Posterior cingulate gyrus (tissue), 11 donors: ENCODE measurements around the gene LLGL2.
"Not testable (repeated sequence)": the region's sequence is repeated elsewhere in the genome, so short reads cannot be mapped to it uniquely, and the experiment has no call there.

Experiments used
- DNase-seq, 10 donors: peaks; one replicate each; pipeline versions ENCODE4 v3.0.0 to v3.0.0-alpha.2; 2020 to 2021; ENCODE audit warnings: mixed read lengths in 3 of 10
- intact Hi-C: fragments of 100-400 bp; cut with DNase I; formaldehyde crosslinking; loops from one replicate; pipeline ENCODE4 v1.15.1; 2023

Gene LLGL2

GRCh38 chr17:75524970-75525805 lies at the start of gene LLGL2:
TSS of gene LLGL2 (plus strand) at chr17:75525697. CDS start at chr17:75543427, 17,730 bp downstream.
- peak in 5 of 10 donors; percentile 46 to 94 (median 47) for DNase-seq
- intact Hi-C loops: no loop called here

- intact Hi-C loops: no loop called here
- DNase-seq: peak in 3 of 10 donors; percentile 43 to 60 (median 46)
Observed at GRCh38 chr17:75475851-75476250, 49.6 kb upstream of the LLGL2 start.

- intact Hi-C loops: no loop called here
- peak; percentile 36 to 96 (median 72) for DNase-seq
Observed at GRCh38 chr17:75476271-75476671, 49.2 kb upstream of the LLGL2 start.

- DNase-seq: peak in 3 of 10 donors; percentile 70 to 76 (median 73)
- intact Hi-C loops: no loop called here
Observed at GRCh38 chr17:75476752-75477489, 48.6 kb upstream of the LLGL2 start.

- intact Hi-C loops: not testable (repeated sequence)
- DNase-seq: peak in 2 of 10 donors; percentile 17 to 61
Observed at GRCh38 chr17:75477490-75477862, 48.0 kb upstream of the LLGL2 start.

GRCh38 chr17:75478508-75478907 lies 47.0 kb upstream of the LLGL2 start:
- peak in 3 of 10 donors; percentile 50 to 66 (median 50) for DNase-seq
- intact Hi-C loops: no loop called here

DNA sequence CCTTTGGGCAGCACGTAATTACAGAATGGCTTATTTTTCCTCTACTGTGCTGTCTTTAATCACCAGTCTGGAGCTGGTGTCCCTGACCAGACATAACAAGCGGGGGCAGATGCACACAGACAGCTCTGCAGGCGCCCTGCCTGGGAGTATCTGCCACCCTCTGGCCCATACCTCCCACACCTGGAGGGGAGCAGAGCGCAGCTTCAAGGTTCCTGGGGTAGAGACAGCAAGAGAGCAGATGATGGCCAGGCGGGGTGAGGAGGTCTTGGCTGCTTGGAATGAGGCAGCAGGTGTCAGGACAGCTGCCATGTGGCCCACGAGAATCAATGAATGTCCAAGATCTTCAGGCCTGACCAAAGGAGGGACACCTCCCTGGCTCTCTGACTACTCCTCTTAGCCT lies 45.2 kb upstream of the LLGL2 start:
- intact Hi-C loops: no loop called here
- peak in 3 of 10 donors; percentile 44 to 60 (median 59) for DNase-seq

GRCh38 chr17:75481194-75482068 lies 44.1 kb upstream of the LLGL2 start:
- intact Hi-C loops: no loop called here
- DNase-seq: peak in 2 of 10 donors; percentile 54 to 77

- peak in 2 of 10 donors; percentile 49 to 53 for DNase-seq
- intact Hi-C loops: no loop called here
Observed at GRCh38 chr17:75482098-75482942, 43.2 kb upstream of the LLGL2 start.

DNA sequence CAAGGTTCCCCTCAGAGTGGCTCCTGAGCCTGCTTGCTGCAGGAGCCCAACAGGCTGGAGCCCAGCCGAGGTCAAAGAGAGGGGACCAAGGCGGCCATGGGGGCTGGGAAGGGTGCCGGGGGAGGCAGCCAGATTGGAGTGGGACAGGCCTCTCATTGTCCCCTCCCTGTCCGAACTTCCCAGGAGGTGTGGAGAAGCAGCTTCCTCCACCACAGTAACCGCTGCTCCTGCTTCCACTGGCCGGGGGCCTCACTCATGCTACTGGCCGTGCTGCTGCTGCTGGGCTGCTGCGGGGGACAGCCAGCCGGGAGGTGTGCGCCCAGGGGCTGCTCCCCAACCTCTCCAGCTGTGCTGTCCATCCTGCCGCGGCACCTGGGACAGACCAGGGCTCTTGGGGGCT lies 39.8 kb upstream of the LLGL2 start:
- DNase-seq: peak in 2 of 10 donors; percentile 49 to 57
- intact Hi-C loops: no loop called here

DNA sequence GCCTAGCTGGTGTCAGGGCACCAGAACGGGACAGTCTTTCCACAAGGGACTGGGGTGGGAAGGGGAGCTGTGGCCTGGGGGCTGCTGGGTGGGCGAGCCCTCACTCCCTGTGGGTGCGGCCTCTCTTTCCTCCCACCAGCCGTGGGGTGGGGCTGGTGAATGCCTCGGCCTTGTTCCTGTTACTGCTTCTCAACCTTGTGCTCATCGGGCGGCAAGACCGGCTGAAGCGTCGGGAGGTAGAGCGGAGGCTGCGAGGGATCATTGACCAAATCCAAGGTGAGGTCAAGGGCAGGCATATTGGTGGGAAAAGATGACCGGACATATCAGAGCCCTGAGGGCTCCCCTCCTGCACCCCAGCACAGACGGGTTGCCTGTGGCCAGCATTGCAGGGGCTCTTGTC lies 39.3 kb upstream of the LLGL2 start:
- DNase-seq: peak in 1 of 10 donors; percentile 56

GRCh38 chr17:75486951-75487350 lies 38.5 kb upstream of the LLGL2 start:
- intact Hi-C loops: no loop called here
- peak in 2 of 10 donors; percentile 54 to 72 for DNase-seq

More for the DNA sequence above, 39.3 kb upstream of the LLGL2 start:
- intact Hi-C loops: no loop called here

GRCh38 chr17:75487351-75488070 lies 38.0 kb upstream of the LLGL2 start:
- intact Hi-C loops: no loop called here
- DNase-seq: peak in 4 of 10 donors; percentile 19 to 82 (median 47)

- DNase-seq: no peak
- intact Hi-C loops: no loop called here
Observed at GRCh38 chr17:75488693-75489510, 36.6 kb upstream of the LLGL2 start.

GRCh38 chr17:75489511-75489955 lies 36.0 kb upstream of the LLGL2 start:
- intact Hi-C loops: no loop called here
- DNase-seq: no peak

DNA sequence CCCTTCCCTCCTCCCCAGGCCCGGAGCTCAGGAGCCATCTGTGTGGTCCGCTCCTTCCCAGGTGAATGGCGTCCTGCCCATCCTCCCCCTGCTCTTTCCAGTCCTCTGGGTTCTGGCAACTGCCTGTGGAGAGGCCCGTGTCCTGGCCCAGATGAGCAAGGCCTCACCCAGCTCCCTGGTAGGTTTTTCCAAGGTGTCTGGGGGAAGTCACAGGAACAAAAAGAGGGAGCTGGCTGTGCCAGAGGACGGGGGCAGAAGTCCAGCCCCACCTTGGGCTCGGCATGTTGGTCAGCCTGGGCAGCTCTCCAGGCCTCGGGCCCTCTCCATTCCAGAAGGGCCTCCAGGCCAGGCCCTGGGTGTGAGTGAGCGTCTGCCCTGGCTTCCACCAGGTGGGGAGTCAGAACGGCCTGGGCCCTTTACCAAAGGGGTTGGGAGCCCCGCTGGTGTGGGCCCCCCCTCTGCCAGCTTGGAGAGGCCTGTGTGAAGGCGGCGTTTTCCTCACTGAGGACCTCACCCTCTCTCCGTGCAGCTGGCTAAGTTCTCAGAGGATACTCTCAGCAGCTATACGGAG lies 35.2 kb upstream of the LLGL2 start:
- DNase-seq: no peak

DNA sequence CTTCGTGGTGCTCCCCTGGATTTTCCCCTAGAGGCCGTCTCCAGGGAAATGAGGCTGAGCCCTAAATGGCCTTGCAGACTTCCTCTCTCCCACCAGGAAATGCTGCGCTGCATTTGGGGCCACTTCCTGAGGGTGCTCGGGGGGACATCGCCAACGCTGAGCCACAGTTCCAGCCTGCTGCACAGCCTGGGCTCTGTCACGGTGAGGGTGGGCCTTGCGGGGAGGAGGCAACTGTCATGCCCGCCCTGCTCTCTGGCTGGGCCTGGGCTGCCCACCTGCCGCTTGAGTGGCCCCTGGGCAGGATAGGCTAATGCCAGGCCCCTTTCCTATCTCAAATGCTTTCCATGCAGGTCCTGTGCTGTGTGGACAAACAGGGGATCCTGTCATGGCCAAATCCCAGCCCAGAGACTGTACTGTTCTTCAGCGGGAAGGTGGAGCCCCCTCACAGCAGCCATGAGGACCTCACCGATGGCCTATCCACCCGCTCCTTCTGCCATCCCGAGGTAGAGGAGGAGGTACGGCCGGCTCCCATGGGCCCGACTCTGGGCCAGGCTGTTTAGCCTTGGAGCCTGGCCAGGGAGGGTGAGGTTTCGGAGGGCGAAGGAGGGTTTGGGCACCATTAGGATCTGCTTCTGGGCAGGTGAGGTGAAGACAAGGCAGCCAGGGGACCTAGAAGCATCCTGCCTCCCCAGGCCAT lies 34.4 kb upstream of the LLGL2 start:
- DNase-seq: no peak
- intact Hi-C loops: no loop called here

More for the DNA sequence above, 35.2 kb upstream of the LLGL2 start:
- intact Hi-C loops: no loop called here
